Stimulated activated effector memory CD8-positive, alpha-beta T cell treated with anti-CD3 and anti-CD28 coated beads, Interleukin-12 subunit alpha, Interleukin-12 subunit beta, amount 100 ng/mL, for 72 hours (primary cell): ENCODE measurements around the gene SHMT1.
"Not testable (repeated sequence)": the region's sequence is repeated elsewhere in the genome, so short reads cannot be mapped to it uniquely, and the experiment has no call there.

Experiments used
- ATAC-seq: fragments of 150-1000 bp; cut with Tn5 transposase; 2 replicates; pipeline ENCODE4 v1.10.0; 2021
- DNase-seq, 2 donors: peaks; one replicate each; pipeline ENCODE4 v3.0.0; 2021 to 2022; ENCODE audit warnings: low spot score in 2 of 2
- H3K27ac Mint-ChIP-seq: one replicate; pipeline ENCODE4 v1.8.0; 2022; ENCODE audit warnings: mild to moderate bottlenecking, mixed read lengths
- H3K36me3 Mint-ChIP-seq: one replicate; pipeline ENCODE4 v1.8.0; 2022; ENCODE audit warnings: mild to moderate bottlenecking, mixed read lengths
- H3K4me1 Mint-ChIP-seq: one replicate; pipeline ENCODE4 v1.8.0; 2022; ENCODE audit warnings: mixed read lengths
- H3K4me3 Mint-ChIP-seq: one replicate; pipeline ENCODE4 v1.8.0; 2022; ENCODE audit warnings: mild to moderate bottlenecking, mixed read lengths
- H3K9me3 Mint-ChIP-seq: one replicate; pipeline ENCODE4 v1.8.0; 2022; ENCODE audit warnings: mixed read lengths

Gene SHMT1

DNA sequence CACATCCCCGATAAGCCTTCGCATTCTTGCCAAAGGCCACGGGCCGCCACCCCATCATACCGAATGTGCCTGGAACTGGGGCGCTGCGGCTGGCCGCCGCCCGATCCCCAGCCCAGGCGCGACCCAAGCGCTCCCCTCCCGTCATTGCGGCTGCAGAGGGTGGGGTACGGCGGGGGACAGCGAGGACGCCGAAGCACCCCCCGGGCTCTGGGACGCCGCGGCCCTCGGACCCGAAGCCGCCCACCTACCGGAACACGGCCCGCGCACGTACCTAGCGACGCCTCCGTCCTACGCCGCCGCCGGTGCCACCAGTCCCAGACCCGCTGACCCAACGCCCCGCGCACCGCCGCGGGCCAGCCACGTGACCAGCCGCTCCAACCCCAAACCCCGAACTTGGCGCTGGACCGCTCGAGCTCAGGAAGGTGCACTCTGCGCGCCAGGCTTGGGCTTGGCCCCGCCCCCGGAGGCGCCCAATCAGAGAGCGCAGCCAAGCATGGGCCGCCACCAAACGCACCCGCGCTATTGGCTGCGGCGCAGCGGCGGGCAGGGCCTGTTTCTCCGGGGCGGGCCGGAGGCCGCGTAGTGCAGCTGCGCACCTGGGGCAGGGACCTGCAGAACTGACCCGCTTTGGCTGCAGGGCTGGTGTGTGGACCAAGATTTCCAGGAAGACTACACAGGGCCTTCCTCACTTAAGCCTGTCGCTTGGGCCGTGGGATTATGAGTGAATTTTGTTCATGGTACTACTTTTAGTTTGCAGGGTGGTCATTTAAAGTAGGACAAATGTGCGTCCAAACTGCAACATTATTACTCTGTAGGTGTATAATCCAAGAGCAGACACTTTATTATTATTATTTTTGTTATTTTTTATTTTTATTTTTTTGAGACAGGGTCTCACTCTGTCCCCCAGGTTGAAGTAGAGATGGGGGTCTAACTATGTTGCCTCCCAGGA is at the start of gene SHMT1:
Gene SHMT1 (minus strand): TSS at position 450 of the 949 bp plus-strand sequence. CDS start 7,569 bp downstream, outside the sequence.
- Mint-ChIP-seq H3K36me3 (peaks cover 28% of the 10 kb centered on the region), H3K4me3 (peak within 1 kb of the TSS; percentile 85), H3K27ac (peak within 1 kb of the TSS; percentile 86), H3K9me3 (no peaks in the 10 kb centered on the region), H3K4me1 (peaks cover 14% of the 10 kb centered on the region)
- DNase-seq (peak; percentile 88 to 95), ATAC-seq (peak; percentile 100)

DNA sequence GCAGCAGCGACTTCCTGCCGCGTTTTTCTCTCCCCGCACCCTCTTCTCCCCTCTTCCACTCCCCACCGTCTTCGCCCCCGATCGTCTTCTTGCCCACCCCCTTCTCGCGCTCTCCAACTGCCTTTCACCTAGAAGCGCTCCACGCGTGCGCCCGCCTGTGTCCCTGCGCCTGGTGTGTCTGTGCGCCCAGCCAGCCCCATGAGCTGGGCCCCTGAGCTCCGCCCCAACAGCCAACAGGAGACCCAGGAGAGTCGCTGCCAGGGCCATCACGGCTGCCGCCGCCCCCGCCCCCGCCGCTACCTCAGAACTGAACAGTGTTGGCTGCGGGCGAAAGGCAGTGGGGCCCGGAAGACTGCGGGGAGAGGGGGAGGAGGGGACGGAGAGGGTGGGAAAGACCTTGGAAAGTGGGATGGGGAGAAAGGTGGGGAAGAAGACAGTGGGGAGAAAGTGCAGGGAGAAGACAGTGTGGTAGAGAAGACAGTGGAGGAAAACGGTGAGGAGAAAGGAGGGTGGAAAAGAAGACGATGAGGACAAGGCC is 48.7 kb upstream of the SHMT1 start:
- H3K27ac Mint-ChIP-seq, result peak overlapping the region; percentile 98
- not testable (repeated sequence) for H3K9me3 Mint-ChIP-seq, DNase-seq
- ATAC-seq, result peak; percentile 98
- H3K4me3 Mint-ChIP-seq, result peak overlapping the region; percentile 94
- peaks cover 28% of the 10 kb centered on the region for H3K4me1 Mint-ChIP-seq
- H3K36me3 Mint-ChIP-seq, result peaks cover 13% of the 10 kb centered on the region

DNA sequence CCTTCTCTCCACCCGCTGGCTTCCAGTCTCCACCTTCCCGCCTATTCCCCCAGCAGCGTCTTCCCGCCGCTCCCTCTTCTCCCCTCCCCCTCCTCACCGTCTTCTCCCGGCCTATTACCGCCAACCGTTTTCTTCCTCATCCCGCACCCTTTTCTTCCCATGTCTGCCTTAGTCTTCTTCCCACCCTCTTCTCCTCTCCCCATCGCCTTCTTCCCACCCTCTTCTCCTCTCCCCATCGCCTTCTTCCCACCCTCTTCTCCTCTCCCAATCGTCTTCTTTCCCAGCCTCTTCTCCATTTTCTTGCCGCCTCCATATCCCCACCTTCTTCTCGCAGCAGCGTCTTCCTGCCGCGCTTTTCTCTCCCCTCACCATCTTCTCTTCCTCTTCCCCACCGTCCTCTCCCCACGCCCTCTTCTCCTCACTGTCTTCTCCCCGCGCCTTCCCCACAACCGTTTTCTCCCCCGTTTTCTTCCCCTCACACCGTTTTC is 48.1 kb upstream of the SHMT1 start:
- DNase-seq, result peak in 1 of 2 donors; percentile 72

DNA sequence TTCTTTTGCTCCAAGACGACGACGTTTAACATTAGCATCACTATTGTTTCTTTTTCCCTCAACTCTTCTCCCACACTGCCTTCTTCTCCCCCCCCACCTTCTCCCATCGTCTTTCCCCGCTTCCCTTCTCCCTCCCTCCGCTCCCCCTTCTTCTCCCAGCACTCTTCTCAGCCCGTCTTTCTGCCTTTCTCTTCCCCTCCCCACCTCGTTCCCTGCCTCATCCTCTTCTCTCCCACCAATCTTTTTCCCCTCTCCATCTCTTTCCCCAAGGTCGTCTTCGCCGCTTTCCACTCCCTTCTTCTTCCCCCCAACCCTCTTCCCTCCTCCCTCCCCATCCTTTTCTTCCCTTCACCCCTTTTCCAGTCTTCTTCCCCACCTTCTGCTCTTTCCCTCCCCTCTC is 47.4 kb upstream of the SHMT1 start:
- peaks cover 13% of the 10 kb centered on the region for H3K36me3 Mint-ChIP-seq
- not testable (repeated sequence) for DNase-seq, H3K9me3 Mint-ChIP-seq, ATAC-seq
- H3K27ac Mint-ChIP-seq, result peak overlapping the region; percentile 98
- H3K4me3 Mint-ChIP-seq, result peak overlapping the region; percentile 94
- H3K4me1 Mint-ChIP-seq, result peaks cover 28% of the 10 kb centered on the region

More for the DNA sequence above, 48.1 kb upstream of the SHMT1 start:
- peaks cover 28% of the 10 kb centered on the region for H3K4me1 Mint-ChIP-seq
- H3K36me3 Mint-ChIP-seq, result peaks cover 13% of the 10 kb centered on the region
- not testable (repeated sequence) for H3K9me3 Mint-ChIP-seq
- peak overlapping the region; percentile 94 for H3K4me3 Mint-ChIP-seq
- peak; percentile 57 for ATAC-seq
- peak overlapping the region; percentile 98 for H3K27ac Mint-ChIP-seq

DNA sequence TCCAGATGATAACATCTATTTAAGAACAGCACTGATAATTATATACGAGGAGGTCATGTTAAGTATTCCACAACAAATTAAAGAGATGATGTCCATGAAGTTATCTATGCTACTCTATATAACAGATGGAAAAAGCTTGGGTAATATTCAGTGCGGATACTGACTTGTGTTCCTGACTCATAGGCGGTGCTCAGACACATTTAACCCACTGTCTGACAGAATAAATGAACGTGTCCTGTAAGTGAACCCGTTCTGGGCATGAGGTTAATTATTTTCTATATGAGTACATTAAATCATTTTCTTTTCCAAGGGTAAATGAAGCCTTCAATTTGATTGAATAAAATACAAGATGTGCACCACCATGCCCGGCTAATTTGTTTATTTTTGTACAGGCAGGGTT is 46.0 kb upstream of the SHMT1 start:
- Mint-ChIP-seq H3K4me3 (peak overlapping the region; percentile 13), H3K4me1 (peaks cover 28% of the 10 kb centered on the region), H3K36me3 (peaks cover 13% of the 10 kb centered on the region)
- H3K9me3 Mint-ChIP-seq, DNase-seq, H3K27ac Mint-ChIP-seq: not testable (repeated sequence)
- peak; percentile 43 for ATAC-seq

DNA sequence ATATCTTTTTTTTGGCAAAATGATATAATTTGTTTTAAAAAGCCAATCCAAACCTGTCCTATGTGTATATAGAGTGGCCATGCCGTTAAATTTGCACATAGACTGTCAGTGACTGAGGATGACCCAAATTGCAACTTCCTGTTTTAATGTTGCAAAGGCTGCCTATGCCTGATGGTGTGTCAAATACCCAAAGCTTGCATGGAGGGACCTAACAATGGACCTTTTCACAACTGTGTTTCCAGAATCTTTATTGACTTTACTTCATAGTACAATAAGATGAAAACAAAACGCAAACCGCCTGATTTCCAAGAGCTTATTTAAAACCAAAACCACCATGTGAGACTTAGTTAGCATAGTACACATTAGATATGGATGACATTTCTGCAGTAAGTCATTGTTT is 45.6 kb upstream of the SHMT1 start:
- Mint-ChIP-seq H3K36me3 (peaks cover 13% of the 10 kb centered on the region), H3K4me1 (peaks cover 28% of the 10 kb centered on the region)
- not testable (repeated sequence) for H3K4me3 Mint-ChIP-seq, DNase-seq, H3K27ac Mint-ChIP-seq, H3K9me3 Mint-ChIP-seq
- peak; percentile 27 for ATAC-seq

DNA sequence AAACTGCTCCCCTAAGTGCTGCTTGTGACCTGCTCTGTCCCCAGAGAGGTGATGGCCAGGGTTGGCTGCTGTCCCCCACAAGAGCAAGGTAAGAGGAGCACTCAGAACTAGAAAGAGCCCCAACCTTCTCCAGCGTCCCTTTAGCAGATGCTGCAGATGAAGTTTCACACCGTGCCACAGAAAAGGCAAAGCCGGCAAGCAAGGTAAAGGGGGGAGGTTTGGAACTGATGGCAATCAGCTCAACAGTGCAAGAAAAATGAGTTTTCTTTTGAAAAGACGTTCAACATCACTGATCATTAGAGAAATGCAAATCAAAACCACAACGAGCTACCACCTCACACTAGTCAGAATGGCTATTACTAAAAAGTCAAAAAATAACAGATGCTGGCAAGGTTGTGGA is 40.3 kb upstream of the SHMT1 start:
- H3K4me1 Mint-ChIP-seq, H3K4me3 Mint-ChIP-seq, H3K27ac Mint-ChIP-seq, ATAC-seq, H3K36me3 Mint-ChIP-seq, DNase-seq, H3K9me3 Mint-ChIP-seq: not testable (repeated sequence)

DNA sequence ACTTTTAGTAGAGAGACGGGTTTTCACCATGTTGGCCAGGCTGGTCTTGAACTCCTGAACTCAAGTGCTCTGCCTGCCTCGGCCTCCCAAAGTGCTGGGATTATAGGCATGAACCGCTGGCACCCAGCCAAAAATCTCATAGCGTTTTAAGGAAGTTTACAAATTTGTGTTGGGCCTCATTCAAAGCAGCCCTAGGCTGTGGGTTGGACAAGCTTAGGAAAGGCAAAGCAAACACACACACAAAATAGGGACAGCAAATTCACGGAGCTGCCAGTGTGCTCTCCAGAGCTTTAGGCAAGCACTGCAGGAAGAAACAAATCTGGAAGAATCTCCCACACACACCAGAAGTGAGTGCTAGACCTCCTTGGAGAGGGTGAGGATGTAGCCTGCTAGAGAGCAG is 39.8 kb upstream of the SHMT1 start:
- not testable (repeated sequence) for H3K9me3 Mint-ChIP-seq, ATAC-seq, H3K36me3 Mint-ChIP-seq, DNase-seq, H3K4me1 Mint-ChIP-seq, H3K4me3 Mint-ChIP-seq, H3K27ac Mint-ChIP-seq

DNA sequence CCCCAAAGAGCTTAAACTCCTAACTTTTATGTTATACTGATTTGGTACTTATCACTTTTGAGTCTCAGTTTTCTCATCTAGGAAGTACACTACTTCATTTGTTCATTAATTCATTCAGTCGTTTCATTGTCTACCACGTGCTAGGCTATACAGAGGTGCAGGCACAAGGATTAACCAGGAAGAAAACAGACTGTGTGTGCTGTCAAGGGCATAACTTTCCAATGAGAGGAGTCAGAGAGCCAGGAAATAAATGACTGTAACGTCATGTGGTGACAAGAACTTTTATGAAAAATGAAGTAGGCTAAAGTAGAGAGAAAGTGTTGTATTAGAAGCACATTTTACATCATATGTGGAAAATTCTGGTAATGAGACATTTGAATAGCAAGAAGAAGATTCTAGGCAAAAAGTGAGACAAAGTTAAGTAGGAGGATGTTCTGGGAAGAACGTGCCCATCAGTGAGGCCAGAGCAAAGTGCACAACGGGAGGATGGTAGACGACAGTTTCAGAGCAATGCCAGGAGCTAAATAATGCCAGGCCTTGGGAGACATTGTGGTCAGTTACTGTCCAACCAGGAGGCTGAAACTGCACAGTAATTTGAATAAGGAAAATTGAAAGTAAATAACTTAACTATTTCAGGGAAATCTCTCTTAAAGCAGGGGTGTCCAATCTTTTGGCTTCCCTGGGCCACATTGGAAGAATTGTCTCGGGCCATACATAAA is 38.7 kb upstream of the SHMT1 start:
- not testable (repeated sequence) for ATAC-seq, H3K4me1 Mint-ChIP-seq, H3K27ac Mint-ChIP-seq, H3K4me3 Mint-ChIP-seq, DNase-seq, H3K9me3 Mint-ChIP-seq, H3K36me3 Mint-ChIP-seq

DNA sequence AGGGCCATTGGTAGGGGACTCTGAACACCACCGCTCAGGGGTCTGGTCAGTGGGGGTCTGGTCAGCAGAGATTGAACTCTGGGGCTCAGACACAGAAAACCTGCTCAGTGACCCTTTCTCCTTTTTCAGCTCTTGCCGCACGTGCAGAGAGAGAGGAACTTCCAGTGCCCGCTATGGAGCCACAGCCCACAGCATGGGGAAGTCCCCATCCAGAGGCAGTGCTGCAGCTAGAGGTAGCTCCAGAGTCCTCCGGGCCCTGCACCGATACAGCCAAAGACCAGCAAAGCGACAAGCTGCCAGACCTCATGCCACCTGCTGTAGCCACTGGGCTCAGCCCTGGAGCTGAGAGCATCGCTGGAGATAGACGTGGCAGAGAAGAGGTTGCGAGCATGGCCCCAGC is 25.4 kb upstream of the SHMT1 start:
- H3K4me1 Mint-ChIP-seq, DNase-seq, H3K27ac Mint-ChIP-seq, H3K36me3 Mint-ChIP-seq, H3K4me3 Mint-ChIP-seq, ATAC-seq, H3K9me3 Mint-ChIP-seq: not testable (repeated sequence)

DNA sequence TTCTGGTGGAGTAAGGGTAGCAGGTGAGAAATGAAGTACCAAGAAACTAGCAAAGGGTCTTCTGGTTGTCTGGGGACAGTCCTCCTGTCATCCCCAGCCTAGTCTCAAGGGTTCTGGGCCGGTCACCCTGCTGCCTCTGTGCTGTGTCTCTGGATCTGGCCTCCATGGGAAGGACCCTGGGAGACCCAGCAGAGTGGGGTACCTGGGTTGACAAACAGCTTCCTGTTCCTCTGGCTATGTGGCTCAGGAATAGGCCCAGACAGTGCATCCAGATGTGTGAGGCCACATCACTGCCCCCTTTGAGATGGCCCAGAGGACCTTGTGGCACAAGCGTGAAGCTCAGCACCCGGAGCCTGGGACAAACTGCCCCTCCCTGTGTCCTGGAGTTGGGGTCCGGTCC is 24.9 kb upstream of the SHMT1 start:
- H3K4me3 Mint-ChIP-seq, H3K9me3 Mint-ChIP-seq, H3K4me1 Mint-ChIP-seq, ATAC-seq, H3K27ac Mint-ChIP-seq, DNase-seq, H3K36me3 Mint-ChIP-seq: not testable (repeated sequence)

DNA sequence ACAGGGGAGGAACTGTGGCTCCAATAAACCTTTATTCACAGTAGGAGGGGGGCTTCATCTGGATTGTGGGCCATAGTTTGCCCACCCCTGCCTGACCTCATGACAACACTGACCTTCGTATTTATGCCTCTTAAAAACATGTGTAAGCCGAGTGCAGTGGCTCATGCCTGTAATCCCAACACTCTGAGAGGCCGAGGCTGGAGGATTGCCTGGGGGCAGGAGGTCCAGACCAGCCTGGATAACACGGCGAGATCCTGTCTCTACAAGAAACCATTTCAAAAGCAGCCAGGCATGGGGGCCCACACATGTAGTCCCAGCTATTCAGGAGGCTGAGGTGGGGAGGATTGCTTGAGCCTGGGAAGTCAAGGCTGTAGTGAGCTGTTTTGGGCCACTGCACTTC is 24.2 kb upstream of the SHMT1 start:
- not testable (repeated sequence) for H3K36me3 Mint-ChIP-seq, ATAC-seq, DNase-seq

DNA sequence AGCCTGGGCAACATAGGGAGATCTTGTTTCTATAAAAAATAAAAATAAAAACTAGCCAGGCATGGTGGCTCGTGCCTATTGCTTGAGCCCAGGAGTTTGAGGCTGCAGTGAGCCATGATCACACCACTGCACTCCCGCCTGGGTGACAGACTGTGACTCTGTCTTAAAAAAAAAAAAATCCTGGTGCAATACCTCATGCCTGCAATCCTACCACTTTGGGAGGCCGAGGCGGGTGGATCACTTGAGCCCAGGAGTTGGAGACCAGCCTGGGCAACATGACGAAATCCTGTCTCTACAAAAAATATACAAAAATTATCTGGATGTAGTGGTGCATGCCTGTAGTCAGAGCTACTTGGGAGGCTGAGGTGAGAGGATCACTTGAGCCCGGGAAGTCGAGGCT is 20.9 kb upstream of the SHMT1 start:
- H3K4me3 Mint-ChIP-seq, H3K9me3 Mint-ChIP-seq, H3K27ac Mint-ChIP-seq: not testable (repeated sequence)

More for the DNA sequence above, 24.2 kb upstream of the SHMT1 start:
- H3K27ac Mint-ChIP-seq, H3K9me3 Mint-ChIP-seq, H3K4me1 Mint-ChIP-seq, H3K4me3 Mint-ChIP-seq: not testable (repeated sequence)

DNA sequence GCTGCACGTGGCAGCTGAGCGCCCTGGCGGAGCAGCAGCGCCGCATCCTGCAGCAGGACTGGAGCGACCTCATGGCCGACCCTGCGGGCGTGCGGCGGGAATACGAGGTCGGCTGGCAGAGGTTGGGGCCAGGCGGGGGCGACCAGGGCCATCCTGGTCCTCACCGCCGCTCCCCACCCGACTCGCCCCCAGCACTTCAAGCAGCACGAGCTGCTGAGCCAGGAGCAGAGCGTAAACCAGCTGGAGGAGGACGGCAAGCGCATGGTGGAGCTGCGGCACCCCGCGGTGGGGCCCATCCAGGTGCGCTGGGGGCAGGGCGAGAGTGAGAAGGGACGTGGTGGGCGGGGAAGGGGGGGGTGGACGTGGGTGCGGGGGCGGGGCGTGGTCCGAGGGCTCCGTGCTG is 19.7 kb upstream of the SHMT1 start:
- DNase-seq, result peak in 1 of 2 donors; percentile 48

More for the DNA sequence above, 20.9 kb upstream of the SHMT1 start:
- H3K4me1 Mint-ChIP-seq, result peaks cover 11% of the 10 kb centered on the region
- not testable (repeated sequence) for H3K36me3 Mint-ChIP-seq, ATAC-seq, DNase-seq

DNA sequence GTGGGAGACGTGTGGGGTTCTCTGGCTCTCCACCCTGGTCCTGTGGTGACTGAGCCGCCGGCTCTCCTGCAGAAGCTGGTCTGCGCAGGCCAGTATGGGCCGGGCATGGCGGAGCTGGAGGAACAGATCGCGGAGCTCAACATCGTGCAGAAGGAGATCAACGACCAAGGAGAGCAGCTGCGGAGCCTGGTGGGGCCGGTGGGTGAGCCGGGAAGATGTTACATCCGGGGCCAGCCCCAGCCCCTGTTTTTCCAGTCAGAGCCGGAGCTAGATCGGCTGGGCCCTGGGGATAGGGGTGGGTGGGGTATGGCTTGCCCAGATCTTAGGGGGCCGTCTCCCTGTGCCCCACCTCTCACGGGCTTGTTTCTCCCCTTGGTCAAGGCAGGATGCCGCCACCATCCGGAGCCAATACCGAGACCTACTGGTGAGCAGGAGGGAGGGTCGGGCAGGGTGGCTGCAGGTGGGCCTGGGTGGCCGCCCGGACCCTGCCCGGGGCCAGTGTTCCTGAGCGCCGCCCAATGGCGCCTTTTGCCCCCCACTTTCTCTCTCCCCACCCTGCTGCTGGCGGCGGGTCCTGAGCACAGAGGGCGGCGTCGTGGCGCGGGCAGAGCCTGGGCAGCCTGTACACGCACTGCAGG is 19.2 kb upstream of the SHMT1 start:
- Mint-ChIP-seq H3K9me3 (no peaks in the 10 kb centered on the region), H3K4me1 (peaks cover 11% of the 10 kb centered on the region), H3K4me3 (peak overlapping the region; percentile 39), H3K36me3 (no peaks in the 10 kb centered on the region), H3K27ac (no peak overlapping the region)
- DNase-seq, result peak in 1 of 2 donors; percentile 48
- no peak for ATAC-seq

More for the DNA sequence above, 19.7 kb upstream of the SHMT1 start:
- ATAC-seq, result peak; percentile 45
- peaks cover 11% of the 10 kb centered on the region for H3K4me1 Mint-ChIP-seq
- H3K4me3 Mint-ChIP-seq, result peak overlapping the region; percentile 39
- H3K9me3 Mint-ChIP-seq, H3K36me3 Mint-ChIP-seq, H3K27ac Mint-ChIP-seq: not testable (repeated sequence)
